22Rv1 (cell line): Measurements from ENCODE around the gene PPARD.

Experiments used
- ZFX ChIP-seq: fragments of 450-650 bp; IDR thresholded peaks from 2 replicates; pipeline ENCODE4 v1.6.1; 2017; ENCODE audit warnings: antibody characterized with exemption, borderline replicate concordance
- TF ChIP-seq, protein P1 (sequence below): fragments of 450-650 bp; IDR thresholded peaks from 2 replicates; pipeline ENCODE4 v1.5.1; 2017; ENCODE audit warnings: mild to moderate bottlenecking

DNA sequence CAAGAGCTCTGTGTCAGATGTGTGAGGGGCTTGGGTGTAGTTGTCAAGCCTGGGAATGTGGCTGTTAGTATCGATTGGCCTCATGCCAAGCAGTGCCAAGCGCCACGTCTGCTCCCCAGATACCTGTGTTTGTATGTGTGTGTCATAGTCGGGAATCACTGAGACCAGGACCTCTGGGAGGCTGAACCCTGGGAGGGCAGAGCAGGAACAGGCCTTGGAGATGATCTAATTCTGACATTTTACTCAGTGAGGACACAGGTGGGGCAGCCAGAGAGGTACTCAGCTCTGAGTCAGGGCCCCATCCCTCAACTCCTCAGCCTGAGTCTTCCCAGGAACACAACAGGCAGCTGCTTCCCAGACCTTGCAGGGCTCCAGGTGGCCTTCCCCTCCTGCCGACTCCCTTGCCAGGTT, 58.5 kb downstream of the PPARD start:
- TF ChIP-seq, protein P1, sequence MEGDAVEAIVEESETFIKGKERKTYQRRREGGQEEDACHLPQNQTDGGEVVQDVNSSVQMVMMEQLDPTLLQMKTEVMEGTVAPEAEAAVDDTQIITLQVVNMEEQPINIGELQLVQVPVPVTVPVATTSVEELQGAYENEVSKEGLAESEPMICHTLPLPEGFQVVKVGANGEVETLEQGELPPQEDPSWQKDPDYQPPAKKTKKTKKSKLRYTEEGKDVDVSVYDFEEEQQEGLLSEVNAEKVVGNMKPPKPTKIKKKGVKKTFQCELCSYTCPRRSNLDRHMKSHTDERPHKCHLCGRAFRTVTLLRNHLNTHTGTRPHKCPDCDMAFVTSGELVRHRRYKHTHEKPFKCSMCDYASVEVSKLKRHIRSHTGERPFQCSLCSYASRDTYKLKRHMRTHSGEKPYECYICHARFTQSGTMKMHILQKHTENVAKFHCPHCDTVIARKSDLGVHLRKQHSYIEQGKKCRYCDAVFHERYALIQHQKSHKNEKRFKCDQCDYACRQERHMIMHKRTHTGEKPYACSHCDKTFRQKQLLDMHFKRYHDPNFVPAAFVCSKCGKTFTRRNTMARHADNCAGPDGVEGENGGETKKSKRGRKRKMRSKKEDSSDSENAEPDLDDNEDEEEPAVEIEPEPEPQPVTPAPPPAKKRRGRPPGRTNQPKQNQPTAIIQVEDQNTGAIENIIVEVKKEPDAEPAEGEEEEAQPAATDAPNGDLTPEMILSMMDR, result no peak
- TF ChIP-seq ZFX, result no peak
